HG02870 (cell line): Measurements from ENCODE around the gene FABP6.
"Not testable (repeated sequence)": the region's sequence is repeated elsewhere in the genome, so short reads cannot be mapped to it uniquely, and the experiment has no call there.

Experiments used
- ATAC-seq: cut with Tn5 transposase; IDR thresholded peaks from one replicate; pipeline ENCODE4 v1.9.1; 2021; ENCODE audit warnings: mild to moderate bottlenecking, moderate library complexity; ENCODE audit not compliant: unreplicated experiment

The FABP6 gene

DNA sequence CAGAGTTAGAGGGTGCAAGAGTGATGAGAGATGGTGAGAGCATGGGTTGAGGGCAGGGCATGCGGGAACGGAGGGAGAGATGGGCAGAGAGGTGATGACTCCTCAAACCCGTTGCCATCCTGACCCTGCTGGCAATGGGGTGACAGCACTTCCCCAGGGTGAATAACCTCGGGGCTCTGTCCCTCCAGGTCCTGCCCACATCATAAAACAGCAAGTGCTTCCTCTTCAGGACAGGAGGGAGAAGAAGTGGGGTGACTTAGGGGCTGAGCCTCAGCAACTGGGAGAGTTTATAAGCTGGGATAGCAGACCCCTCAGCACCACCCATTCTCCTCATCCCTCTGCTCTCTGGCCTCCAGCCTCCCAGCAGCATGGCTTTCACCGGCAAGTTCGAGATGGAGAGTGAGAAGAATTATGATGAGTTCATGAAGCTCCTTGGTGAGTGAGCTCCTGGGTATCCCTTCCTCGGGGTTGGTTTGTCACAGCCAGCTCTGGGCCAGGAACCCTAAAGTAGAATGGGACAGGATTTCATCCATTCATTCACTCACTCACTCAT lies at the start of gene FABP6:
Gene FABP6, plus strand, starts transcription at position 317 of the 553 bp plus-strand sequence. Its CDS starts 52 bp downstream, at position 369.
- ATAC-seq = no peak

- no peak for ATAC-seq
Measured at GRCh38 chr5:160180931-160181330, 48.4 kb upstream of the FABP6 start.

DNA sequence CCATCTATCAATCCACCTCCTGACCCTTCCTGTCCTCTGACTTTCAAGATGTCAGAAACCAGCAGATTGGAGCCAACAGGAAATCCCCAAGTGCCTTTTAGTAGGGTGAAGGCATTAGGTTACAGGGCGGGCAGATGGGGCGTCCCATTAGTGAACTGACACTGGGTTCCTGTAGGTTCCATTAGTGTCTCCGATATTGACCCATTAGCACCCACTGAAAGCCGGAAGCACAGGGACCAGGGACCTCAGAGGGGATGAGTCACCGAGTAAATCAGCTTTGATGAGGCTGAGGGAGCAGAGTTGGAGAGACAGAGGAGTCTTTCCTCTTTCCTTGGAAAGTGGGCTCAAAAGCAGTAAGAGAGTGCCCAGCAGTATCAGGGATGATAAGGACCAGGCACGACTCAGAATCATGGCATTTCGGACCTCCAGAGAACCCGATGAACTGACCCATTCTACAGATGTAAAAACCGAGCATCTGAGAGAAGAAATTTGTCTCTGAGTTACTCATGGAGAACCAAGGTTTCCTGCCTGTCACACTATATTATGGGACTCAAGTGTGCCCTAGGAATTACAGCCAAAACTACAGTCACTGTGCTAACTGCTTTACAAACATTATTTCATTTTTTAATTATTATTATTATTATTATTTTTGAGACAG lies 47.2 kb upstream of the FABP6 start:
- ATAC-seq = no peak

GRCh38 chr5:160183075-160183474 lies 46.2 kb upstream of the FABP6 start:
- ATAC-seq = no peak

GRCh38 chr5:160185626-160186360 lies 43.5 kb upstream of the FABP6 start:
- no peak for ATAC-seq

DNA sequence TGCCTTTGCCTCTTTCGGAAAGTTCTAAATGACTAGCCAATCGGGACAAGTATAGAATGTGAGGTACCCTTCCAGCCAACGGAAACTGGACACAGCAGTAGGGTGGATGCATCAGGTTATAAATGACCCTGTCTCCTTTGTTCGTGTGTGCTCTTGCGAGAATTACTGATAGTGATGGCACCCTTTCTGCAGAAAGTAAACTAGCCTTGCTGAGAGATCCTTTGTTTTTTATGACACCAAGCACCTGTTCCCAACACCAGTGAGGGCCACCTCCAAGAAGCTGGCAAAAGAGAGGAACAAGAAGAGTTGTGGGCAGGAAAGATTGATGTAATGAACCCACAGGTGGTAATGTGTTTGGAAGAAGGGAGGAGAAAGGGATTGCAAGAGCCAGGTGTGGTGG lies 42.8 kb upstream of the FABP6 start:
- ATAC-seq = no peak

- ATAC-seq = no peak
Measured at GRCh38 chr5:160187091-160187490, 42.2 kb upstream of the FABP6 start.

DNA sequence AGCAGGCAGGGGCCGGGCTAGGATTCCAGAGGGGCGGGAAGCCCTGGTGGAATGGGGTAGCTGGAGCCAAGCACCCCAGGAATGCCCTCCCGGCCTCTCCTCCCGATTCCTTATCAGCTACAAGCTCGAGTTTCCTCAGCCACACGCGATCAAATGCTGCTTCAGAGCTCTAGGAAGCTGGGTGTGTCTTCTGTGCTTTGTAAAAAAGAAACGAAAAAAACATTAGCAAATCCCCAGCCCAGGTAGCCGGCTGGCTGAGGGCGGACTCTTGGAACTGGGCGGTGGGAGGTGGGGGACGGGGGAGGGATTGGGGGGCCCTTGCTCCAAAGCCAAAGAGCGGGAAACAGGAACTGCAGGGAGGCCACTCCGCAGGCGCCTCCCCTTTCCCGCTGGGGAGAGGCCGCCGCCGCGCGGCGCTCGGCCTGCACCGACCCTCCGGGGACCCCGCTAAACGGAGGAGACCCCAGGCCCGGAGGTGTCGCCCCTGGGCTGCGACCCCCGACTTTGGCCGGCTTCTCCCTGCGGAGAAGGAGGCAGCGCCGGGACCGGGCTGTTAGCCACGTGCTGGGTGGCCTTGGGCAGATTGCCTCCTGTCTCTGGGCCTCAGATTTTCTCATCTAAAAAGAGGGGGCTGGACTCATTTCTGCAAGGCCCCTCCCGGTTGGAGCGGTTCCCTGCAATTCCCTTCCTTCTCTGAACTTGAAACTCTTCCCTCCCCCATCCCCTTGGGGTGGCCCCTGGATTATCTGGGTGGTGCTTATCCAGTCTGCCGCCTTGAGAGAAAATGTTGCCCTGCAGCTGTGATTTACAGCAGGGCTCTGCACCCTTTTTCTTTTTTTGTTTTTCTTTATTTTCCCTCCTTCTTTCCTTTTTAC lies 40.9 kb upstream of the FABP6 start:
- ATAC-seq = no peak

DNA sequence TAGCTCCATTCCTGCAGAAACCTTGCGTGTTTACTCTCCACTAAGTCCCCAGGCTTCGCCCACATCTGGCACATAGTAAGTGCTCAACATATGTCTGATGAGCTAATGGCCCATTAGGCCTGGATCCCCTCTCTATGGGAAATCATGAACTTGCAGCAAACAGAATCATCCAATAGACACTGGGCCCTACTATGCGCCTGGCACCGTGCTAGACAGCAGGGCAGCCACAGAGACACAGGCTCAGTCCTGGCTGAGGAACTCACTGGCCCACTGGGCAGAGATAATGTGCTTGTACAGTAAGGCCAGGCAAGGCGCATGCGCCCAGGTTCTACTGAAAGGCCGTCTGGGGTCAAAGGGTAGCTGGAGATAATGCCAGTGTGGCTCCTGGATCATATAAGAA lies 36.9 kb upstream of the FABP6 start:
- ATAC-seq = no peak

- ATAC-seq = not testable (repeated sequence)
Measured at GRCh38 chr5:160193076-160193475, 36.2 kb upstream of the FABP6 start.

DNA sequence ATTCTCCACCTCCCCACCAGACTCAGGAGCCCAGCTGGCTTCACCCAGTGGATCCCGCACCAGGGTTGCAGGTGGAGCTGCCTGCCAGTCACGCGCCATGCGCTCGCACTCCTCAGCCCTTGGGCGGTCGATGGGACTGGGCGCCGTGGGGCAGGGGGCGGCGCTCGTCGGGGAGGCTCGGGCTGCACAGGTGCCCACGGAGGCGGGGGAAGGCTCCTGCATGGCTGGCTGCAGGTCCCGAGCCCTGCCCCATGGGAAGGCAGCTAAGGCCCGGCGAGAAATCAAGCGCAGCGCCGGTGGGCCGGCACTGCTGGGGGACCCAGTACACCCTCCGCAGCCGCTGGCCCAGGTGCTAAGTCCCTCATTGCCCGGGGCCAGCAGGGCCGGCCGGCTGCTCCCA lies 35.5 kb upstream of the FABP6 start:
- ATAC-seq = not testable (repeated sequence)

- no peak for ATAC-seq
Measured at GRCh38 chr5:160197341-160198144, 31.8 kb upstream of the FABP6 start.

DNA sequence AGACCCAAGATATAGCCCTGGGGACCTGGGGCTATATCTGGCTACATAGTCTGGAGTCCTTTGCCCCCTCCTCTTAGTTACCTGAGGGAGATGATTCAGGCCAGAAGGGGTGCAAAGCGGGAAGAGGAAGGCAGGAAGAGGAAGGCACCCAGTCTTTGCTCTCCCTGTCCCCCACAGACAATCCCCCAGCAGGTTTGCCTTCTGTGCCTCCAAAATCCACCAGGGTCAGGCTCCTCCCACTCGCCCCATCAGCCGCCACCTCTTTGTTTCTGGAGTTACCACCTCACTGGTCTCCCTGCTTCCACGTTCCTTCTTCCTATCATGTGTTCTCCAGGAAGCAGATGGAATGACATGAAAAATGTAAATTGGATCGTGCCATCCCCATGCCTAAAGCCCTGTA lies 31.2 kb upstream of the FABP6 start:
- ATAC-seq = no peak

DNA sequence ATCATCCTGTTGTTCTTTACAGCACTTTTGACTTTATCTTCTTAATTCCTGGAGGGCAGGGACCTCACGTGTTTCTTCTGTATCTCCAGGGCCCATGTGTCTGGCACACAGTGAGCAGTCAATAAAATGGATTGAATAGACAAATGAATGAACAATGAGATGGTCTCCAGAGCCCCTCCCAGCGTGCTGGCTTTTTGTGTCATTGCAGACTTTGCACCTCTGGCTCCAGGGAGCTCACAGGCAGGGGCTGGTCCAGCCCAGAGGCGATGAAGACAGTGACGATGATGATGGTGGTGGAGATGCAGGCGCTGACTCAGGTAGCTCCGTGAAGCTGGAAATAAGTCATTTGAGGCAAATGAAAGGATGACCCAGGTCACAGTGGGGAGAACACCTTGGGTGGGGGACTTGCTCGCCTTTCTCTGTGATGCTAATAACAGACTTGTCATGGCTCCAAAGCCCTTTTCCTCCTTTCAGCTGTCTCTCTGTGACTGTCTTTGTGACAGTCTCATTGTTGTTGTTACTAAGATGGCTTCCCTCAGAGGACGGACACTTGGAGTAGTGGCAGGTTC lies 30.4 kb upstream of the FABP6 start:
- ATAC-seq = no peak

- ATAC-seq = peak; percentile 87
Measured at GRCh38 chr5:160199410-160199911, 29.8 kb upstream of the FABP6 start.

DNA sequence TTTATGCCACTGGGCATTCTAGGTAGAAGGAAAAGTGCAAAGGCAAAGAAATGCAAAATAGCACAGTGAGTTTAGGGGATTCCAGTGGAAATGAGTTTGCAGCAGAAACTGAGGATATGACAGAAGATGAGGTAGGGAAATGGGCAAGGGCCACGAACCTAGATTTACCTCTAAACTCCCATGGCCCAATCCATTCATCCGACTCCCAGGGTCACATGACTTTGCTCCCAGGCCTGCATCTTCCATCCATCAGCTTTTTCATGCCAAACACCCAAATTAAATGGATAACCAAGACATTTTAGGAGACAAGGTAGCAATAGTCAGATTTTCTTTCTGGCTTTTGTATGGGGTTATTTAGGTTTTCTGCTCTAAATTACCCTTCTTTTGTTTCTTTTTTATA lies 22.2 kb upstream of the FABP6 start:
- ATAC-seq = no peak

DNA sequence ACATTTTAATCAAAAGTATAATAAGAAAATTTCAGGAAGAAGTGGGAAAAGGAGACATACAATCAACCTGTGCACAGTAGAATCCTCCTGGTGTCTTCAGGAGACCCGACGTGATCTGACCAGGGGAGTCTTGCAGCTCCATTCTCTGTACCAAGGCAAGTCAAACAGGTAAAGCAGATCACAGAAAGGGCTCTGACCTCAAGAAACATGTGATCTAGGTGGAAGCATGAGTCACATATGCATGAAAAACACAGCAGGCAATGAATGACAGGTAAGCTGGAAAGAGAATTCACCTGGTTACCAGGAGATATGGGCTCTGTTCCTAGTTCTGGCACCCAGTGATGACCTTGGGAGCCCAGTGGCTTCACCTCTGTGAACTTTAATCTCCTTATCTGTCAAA lies 19.4 kb upstream of the FABP6 start:
- no peak for ATAC-seq

DNA sequence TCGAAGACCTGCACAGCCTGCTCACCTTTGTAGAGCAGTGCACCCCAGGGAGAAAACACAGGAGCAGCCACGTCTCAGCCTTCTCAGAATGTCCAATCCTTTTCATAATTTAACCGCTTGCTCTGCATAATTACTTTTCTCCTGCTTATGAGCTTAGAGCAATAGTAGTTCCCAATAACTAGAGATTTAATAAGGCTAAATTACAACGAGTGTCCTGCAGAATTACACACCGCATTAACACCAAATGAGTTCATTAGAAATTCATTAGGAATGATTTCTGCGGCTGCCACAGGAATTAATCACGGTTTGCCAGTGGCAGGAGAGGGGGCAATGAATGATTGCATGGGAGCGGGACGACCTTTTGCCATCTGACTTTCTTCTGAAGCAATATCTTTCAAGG lies 18.7 kb upstream of the FABP6 start:
- no peak for ATAC-seq

GRCh38 chr5:160211352-160211751 lies 18.0 kb upstream of the FABP6 start:
- ATAC-seq = no peak

- no peak for ATAC-seq
Measured at GRCh38 chr5:160213537-160213936, 15.8 kb upstream of the FABP6 start.
